K562 (cell line): ENCODE data around the gene WSCD2. TPM values are rescaled to one million over a fixed set of nuclear protein-coding genes. Genes with fewer than 3 reads are reported as not detected.

Experiments used
- AFF4 ChIP-seq: sonication (generic); formaldehyde crosslinking; IDR thresholded peaks from 2 replicates; pipeline ENCODE4 v1.8.0; 2023; ENCODE audit warnings: mild to moderate bottlenecking, missing genetic modification reagents
- BRD9 ChIP-seq: fragments of 450-650 bp; IDR thresholded peaks from 2 replicates; pipeline ENCODE4 v1.6.1; 2018; ENCODE audit warnings: low read depth; ENCODE audit not compliant: partially characterized antibody
- CC2D1A ChIP-seq: fragments of 450-650 bp; IDR thresholded peaks from 2 replicates; pipeline ENCODE4 v1.6.1; 2017; ENCODE audit warnings: mild to moderate bottlenecking
- DIDO1 ChIP-seq: fragments of 450-650 bp; IDR thresholded peaks from 2 replicates; pipeline ENCODE4 v1.6.1; 2016; ENCODE audit warnings: low read depth, missing biosample characterization, missing genetic modification characterization
- E2F3 ChIP-seq: fragments of 250-450 bp; sonication (Bioruptor Pico); IDR thresholded peaks from 2 replicates; pipeline ENCODE4 v1.4.0; 2020; ENCODE audit warnings: mild to moderate bottlenecking
- EWSR1 ChIP-seq: fragments of 450-650 bp; IDR thresholded peaks from 2 replicates; pipeline ENCODE4 v1.6.1; 2018; ENCODE audit warnings: borderline replicate concordance, mild to moderate bottlenecking, low read depth, moderate library complexity; ENCODE audit not compliant: partially characterized antibody
- HSF4 ChIP-seq: fragments of 250-450 bp; sonication (Bioruptor Pico); IDR thresholded peaks from 2 replicates; pipeline ENCODE4 v2.1.2; 2022; ENCODE audit warnings: mild to moderate bottlenecking, moderate library complexity, borderline replicate concordance
- KLF6 ChIP-seq: fragments of 250-450 bp; sonication (Bioruptor Pico); IDR thresholded peaks from 2 replicates; pipeline ENCODE4 v1.4.0; 2020; ENCODE audit warnings: mild to moderate bottlenecking, moderate library complexity, borderline replicate concordance
- NFIX ChIP-seq: fragments of 250-450 bp; sonication (Bioruptor Pico); IDR thresholded peaks from 2 replicates; pipeline ENCODE4 v1.4.0; 2020; ENCODE audit warnings: low read depth, mild to moderate bottlenecking, moderate library complexity
- NR2C2 ChIP-seq, 2 experiments: fragments of 200-800 bp in 1 of 2; sonication (Bioruptor generic) in 1 of 2; sonication (generic) in 1 of 2; formaldehyde crosslinking in 1 of 2; IDR thresholded peaks; 2 replicates each; pipeline versions ENCODE4 v1.6.1 to v1.8.0; 2016 to 2022; ENCODE audit warnings: mild to moderate bottlenecking in 1 of 2, missing compliant biosample characterization in 1 of 2, missing genetic modification characterization in 1 of 2, missing genetic modification reagents in 1 of 2
- POLR2A ChIP-seq: fragments of 450-650 bp; conservative IDR thresholded peaks from 2 replicates; pipeline ENCODE4 v1.6.1; 2016
- SIX5 ChIP-seq, 2 experiments: IDR thresholded peaks; 2 replicates each; pipeline ENCODE4 v1.6.1; 2011; ENCODE audit warnings: low read length in 2 of 2, borderline replicate concordance in 1 of 2, low read depth in 1 of 2, mild to moderate bottlenecking in 1 of 2, moderate library complexity in 1 of 2; ENCODE audit not compliant: insufficient read depth in 1 of 2
- TCF15 ChIP-seq: fragments of 250-450 bp; sonication (Bioruptor Pico); IDR thresholded peaks from 2 replicates; pipeline ENCODE4 v1.8.0; 2022; ENCODE audit warnings: moderate library complexity, mild to moderate bottlenecking, inconsistent platforms
- ZEB2 ChIP-seq: fragments of 450-650 bp; IDR thresholded peaks from 2 replicates; pipeline ENCODE4 v1.6.1; 2016
- ZFP36 ChIP-seq: fragments of 150-350 bp; IDR thresholded peaks from 2 replicates; pipeline ENCODE4 v1.6.1; 2018; ENCODE audit warnings: low read length, low read depth; ENCODE audit not compliant: partially characterized antibody
- ZNF586 ChIP-seq: fragments of 450-650 bp; formaldehyde crosslinking; conservative IDR thresholded peaks from 2 replicates; pipeline ENCODE4 v1.4.0; 2020; ENCODE audit warnings: mild to moderate bottlenecking, moderate library complexity
- ZNF668 ChIP-seq: fragments of 250-450 bp; sonication (Bioruptor Pico); IDR thresholded peaks from 2 replicates; pipeline ENCODE4 v1.8.0; 2022; ENCODE audit warnings: mild to moderate bottlenecking, inconsistent platforms
- polyA plus RNA-seq, 8 experiments: library from polyadenylated mRNA; depleted of rRNA in 4 of 8; stranded (reverse) in 5 of 8; unstranded in 3 of 8; fragments of >200 nt; fragmentation: Nextera tagmentation in 2 of 8; fragmentation: Illumina TruSeq in 1 of 8; extraction: Ambion mirVana in 2 of 8; extraction: Trizol in 1 of 8; gene quantifications; 2 replicates each; pipeline versions ENCODE4 v1.2.1 to v1.2.3, GENCODE V29; 2011 to 2014; ENCODE audit warnings: inconsistent platforms in 1 of 8, missing spikeins in 1 of 8
- total RNA-seq, 7 experiments: library from RNA; depleted of rRNA in 6 of 7; stranded (reverse); fragments of >200 nt in 6 of 7; fragmentation: Illumina TruSeq in 2 of 7; extraction: Trizol in 2 of 7; gene quantifications; 2 replicates each; pipeline versions ENCODE4 v1.2.1 to v1.2.3, GENCODE V29; 2011 to 2021; ENCODE audit warnings: low replicate concordance in 1 of 7
- TF ChIP-seq, protein P1 (sequence below): fragments of 450-650 bp; conservative IDR thresholded peaks from 2 replicates; pipeline ENCODE4 v1.6.1; 2016; ENCODE audit warnings: missing genetic modification characterization, low read depth, mild to moderate bottlenecking, missing compliant biosample characterization, moderate library complexity
- TF ChIP-seq, protein P2 (sequence below), 3 experiments: fragments of 200-800 bp in 1 of 3; sonication (Bioruptor generic) in 1 of 3; sonication (generic) in 1 of 3; formaldehyde crosslinking in 1 of 3; IDR thresholded peaks; 2 replicates each; pipeline versions ENCODE4 v1.6.1 to v1.8.0; 2016 to 2022; ENCODE audit warnings: mild to moderate bottlenecking in 2 of 3, missing compliant biosample characterization in 2 of 3, missing genetic modification characterization in 2 of 3, missing genetic modification reagents in 1 of 3
- TF ChIP-seq, protein P3 (sequence below): fragments of 450-650 bp; IDR thresholded peaks from 2 replicates; pipeline ENCODE4 v1.6.1; 2016; ENCODE audit warnings: borderline replicate concordance

WSCD2 gene
- total and polyA plus RNA-seq, 9 of the 15 experiments (the other 6 are each of a cell fraction or from before 2014, with no cell fraction given): 0.72 to 14.1 (median 4.0) TPM

GRCh38 chr12:108117902-108118301 is 11.2 kb upstream of the WSCD2 start (continued):
- TF ChIP-seq AFF4 (CRISPR knock-in tag) (no peak), ZEB2 (no peak), EWSR1 (no peak), ZNF668 (CRISPR knock-in tag) (peak; percentile 79; the same call in 1 of the 2 replicates), CC2D1A (no peak), SIX5 (IDR thresholded peaks at IDR 0.05; ENCODE audit: borderline replicate concordance in 1 of 2, insufficient read depth in 1 of 2, low read depth in 1 of 2, low read length in 2 of 2) (no peak), TCF15 (CRISPR knock-in tag) (peak; percentile 74; the same call in 1 of the 2 replicates), NR2C2 (CRISPR knock-in tag; IDR thresholded peaks at IDR 0.05) (no peak), NR2C2 (tag; IDR thresholded peaks at IDR 0.05) (no peak), NFIX (CRISPR knock-in tag) (no peak), BRD9 (peak; percentile 74), KLF6 (0 out of 2 replicates have a peak, but pooled peaks have one; percentile 33), ZNF586 (CRISPR knock-in tag) (no peak), ZFP36 (no peak), DIDO1 (tag) (0 out of 2 replicates have a peak, but pooled peaks have one; percentile 17), HSF4 (CRISPR knock-in tag) (no peak), E2F3 (CRISPR knock-in tag) (no peak), POLR2A (no peak)
- TF ChIP-seq, protein P1, sequence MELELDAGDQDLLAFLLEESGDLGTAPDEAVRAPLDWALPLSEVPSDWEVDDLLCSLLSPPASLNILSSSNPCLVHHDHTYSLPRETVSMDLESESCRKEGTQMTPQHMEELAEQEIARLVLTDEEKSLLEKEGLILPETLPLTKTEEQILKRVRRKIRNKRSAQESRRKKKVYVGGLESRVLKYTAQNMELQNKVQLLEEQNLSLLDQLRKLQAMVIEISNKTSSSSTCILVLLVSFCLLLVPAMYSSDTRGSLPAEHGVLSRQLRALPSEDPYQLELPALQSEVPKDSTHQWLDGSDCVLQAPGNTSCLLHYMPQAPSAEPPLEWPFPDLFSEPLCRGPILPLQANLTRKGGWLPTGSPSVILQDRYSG (tag): peak; percentile 81
- TF ChIP-seq, protein P2, sequence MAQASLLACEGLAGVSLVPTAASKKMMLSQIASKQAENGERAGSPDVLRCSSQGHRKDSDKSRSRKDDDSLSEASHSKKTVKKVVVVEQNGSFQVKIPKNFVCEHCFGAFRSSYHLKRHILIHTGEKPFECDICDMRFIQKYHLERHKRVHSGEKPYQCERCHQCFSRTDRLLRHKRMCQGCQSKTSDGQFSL (CRISPR knock-in tag; IDR thresholded peaks at IDR 0.05): no peak
- TF ChIP-seq, protein P2 (tag; IDR thresholded peaks at IDR 0.05): peak in 1 of 2 experiments; percentile 76; a peak in 2 of 4 replicates
- TF ChIP-seq, protein P3, sequence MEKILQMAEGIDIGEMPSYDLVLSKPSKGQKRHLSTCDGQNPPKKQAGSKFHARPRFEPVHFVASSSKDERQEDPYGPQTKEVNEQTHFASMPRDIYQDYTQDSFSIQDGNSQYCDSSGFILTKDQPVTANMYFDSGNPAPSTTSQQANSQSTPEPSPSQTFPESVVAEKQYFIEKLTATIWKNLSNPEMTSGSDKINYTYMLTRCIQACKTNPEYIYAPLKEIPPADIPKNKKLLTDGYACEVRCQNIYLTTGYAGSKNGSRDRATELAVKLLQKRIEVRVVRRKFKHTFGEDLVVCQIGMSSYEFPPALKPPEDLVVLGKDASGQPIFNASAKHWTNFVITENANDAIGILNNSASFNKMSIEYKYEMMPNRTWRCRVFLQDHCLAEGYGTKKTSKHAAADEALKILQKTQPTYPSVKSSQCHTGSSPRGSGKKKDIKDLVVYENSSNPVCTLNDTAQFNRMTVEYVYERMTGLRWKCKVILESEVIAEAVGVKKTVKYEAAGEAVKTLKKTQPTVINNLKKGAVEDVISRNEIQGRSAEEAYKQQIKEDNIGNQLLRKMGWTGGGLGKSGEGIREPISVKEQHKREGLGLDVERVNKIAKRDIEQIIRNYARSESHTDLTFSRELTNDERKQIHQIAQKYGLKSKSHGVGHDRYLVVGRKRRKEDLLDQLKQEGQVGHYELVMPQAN: no peak
